Testis (tissue), 2 donors: ENCODE measurements around the gene F3.

Source experiments
- POLR2A ChIP-seq: fragments of 450-650 bp; IDR thresholded peaks from one replicate; pipeline ENCODE4 v1.6.1; 2017; ENCODE audit warnings: antibody characterized with exemption, mild to moderate bottlenecking, moderate library complexity
- TF ChIP-seq, protein P1 (sequence below), 3 experiments: fragments of 450-650 bp in 2 of 3; fragments of 200-600 bp in 1 of 3; sonication (generic) in 1 of 3; IDR thresholded peaks; one replicate each; pipeline ENCODE4 v1.5.1; 2016 to 2019; ENCODE audit warnings: antibody characterized with exemption in 3 of 3, mild to moderate bottlenecking in 2 of 3, moderate library complexity in 1 of 3

DNA sequence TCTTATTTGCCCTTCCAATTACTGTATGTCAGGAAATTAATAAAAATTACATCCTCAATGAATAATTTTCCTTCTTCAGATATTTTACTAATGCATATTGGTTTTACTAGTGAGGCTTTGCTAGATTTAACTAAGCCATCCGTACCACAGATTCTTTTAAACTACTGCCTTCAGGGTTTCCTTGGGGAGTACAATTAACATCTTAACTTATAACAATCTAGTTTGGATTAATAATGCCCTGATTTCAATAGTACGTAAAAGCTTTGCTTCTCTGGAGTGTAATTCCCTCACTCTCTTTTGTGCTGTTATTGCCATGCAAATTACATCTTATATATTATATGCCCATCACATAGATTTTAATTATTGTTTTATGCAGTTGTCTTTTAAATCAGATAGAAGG, 24.3 kb upstream of the F3 start:
- no peak for TF ChIP-seq POLR2A
- TF ChIP-seq, protein P1, sequence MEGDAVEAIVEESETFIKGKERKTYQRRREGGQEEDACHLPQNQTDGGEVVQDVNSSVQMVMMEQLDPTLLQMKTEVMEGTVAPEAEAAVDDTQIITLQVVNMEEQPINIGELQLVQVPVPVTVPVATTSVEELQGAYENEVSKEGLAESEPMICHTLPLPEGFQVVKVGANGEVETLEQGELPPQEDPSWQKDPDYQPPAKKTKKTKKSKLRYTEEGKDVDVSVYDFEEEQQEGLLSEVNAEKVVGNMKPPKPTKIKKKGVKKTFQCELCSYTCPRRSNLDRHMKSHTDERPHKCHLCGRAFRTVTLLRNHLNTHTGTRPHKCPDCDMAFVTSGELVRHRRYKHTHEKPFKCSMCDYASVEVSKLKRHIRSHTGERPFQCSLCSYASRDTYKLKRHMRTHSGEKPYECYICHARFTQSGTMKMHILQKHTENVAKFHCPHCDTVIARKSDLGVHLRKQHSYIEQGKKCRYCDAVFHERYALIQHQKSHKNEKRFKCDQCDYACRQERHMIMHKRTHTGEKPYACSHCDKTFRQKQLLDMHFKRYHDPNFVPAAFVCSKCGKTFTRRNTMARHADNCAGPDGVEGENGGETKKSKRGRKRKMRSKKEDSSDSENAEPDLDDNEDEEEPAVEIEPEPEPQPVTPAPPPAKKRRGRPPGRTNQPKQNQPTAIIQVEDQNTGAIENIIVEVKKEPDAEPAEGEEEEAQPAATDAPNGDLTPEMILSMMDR (IDR thresholded peaks at IDR 0.05) = no peak
